GM19240 (cell line): ENCODE data around the gene NLRP5.
"Not testable (repeated sequence)": the region's sequence is repeated elsewhere in the genome, so short reads cannot be mapped to it uniquely, and the experiment has no call there.

ENCODE experiments used
- DNase-seq: peaks from one replicate; pipeline ENCODE4 v3.0.0; 2011; ENCODE audit warnings: low spot score; ENCODE audit not compliant: insufficient read length

Gene NLRP5

GRCh38 chr19:56098237-56098636 is 111.7 kb downstream of the NLRP5 start:
- not testable (repeated sequence) for DNase-seq

DNA sequence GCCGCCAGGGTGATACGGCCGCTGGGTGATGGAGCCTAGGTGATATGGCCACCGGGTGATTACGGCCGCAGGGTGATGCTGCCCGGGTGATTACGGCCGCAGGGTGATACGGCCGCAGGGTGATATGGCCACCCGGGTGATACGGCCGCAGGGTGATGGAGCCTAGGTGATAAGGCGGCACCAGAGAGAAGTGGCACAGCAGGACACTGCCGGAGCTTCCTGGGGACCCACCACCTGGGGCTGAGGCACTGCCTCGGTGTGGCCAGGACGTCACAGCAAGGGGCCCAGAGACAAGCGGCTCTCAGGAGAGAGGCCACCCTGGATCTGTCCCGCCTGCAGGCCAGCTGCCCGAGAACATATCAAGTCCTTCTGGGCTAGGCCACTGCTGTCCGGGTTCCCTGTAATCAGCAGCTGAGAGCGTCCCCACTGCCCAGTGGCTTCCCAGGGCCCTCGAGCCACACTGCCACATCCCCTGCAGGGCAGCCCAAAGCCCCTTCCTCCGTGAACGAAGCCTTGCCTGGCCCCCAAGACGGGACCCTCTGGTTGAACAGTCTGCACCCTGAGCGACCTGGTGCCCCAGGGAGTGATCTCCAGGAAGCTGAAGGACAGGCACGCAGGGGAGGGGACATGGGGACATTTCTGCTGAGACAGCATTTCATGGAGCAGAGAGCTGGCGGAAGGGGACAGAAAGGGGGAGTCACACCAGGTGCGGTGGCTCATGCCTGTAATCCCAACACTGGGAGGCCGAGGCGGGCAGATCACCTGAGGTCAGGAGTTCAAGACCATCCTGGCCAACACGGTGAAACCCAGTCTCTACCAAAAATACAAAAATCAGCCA is 112.4 kb downstream of the NLRP5 start:
- DNase-seq: no peak

GRCh38 chr19:56099638-56100539 is 113.3 kb downstream of the NLRP5 start:
- DNase-seq: no peak

DNA sequence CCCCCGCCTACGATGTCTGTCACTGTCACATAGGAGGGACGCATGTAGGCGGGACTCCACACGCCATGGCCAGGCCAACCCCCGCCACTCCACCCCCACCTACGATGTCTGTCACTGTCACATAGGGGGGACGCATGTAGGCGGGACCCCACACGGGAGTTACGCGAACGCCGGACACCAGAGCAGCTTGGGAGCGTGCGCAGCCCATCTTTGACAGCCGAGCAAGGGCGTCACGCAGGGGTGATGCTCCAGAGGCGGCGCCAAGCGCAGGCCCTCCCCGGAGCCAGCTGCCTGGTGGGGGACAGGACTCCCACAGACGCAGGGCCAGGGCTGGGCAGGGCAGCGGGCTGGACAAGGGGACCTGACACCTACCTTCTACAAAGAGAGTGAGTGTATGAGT is 114.5 kb downstream of the NLRP5 start:
- no peak for DNase-seq

GRCh38 chr19:56101746-56102535 is 115.4 kb downstream of the NLRP5 start:
- DNase-seq: no peak

DNA sequence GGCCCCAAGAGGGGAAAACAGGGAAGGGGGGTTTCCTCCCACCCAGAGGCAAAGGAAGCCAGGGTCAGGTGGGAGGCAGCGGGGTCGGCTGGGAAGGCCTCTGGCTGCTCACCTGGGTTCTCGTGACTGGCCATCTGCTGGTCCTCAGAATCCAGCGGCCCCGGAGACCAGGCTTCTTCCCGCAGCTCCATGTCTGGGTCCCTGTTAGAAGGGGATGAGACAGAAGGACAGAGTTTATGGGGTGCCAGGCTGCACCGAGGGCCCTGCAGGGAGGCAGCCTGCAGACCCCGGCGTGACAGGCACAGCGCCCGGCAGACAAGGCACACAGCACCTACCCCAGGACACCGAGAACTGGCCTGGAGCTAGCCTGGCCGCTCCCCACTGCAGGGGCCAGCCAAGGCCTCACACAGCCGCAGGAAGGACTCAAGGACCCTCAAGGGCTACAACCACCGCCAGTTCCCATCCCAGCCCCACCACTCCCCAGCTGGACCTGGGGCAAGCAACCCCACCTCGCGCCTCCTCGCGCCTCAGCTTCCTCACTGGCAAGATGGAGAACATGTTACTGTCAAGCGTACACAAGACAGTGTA is 116.5 kb downstream of the NLRP5 start:
- DNase-seq: no peak

- DNase-seq: no peak
These were observed 117.8 kb downstream of the NLRP5 start for GRCh38 chr19:56104423-56104822.

GRCh38 chr19:56105090-56105701 is 118.6 kb downstream of the NLRP5 start:
- no peak for DNase-seq

DNA sequence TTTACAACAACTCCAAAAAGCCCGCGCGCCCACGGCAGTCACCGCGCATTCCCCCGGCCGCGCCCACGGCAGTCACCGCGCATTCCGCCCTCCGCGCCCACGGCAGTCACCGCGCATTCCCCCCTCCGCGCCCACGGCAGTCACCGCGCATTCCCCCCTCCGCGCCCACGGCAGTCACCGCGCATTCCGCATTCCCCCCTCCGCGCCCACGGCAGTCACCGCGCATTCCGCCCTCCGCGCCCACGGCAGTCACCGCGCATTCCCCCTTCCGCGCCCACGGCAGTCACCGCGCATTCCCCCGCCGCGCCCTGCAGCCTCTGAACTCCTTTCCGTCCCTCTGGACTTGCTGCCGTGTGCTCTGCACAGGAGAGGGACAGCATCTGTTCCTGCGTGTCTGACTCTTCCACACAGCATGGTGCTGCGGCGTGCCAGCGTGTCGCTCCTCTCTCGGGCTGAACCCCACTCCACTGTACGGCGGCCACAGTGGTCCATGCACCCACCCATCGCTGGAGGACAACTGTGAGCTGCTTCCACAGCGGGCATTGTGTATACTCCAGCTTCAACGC is 119.3 kb downstream of the NLRP5 start:
- not testable (repeated sequence) for DNase-seq

DNA sequence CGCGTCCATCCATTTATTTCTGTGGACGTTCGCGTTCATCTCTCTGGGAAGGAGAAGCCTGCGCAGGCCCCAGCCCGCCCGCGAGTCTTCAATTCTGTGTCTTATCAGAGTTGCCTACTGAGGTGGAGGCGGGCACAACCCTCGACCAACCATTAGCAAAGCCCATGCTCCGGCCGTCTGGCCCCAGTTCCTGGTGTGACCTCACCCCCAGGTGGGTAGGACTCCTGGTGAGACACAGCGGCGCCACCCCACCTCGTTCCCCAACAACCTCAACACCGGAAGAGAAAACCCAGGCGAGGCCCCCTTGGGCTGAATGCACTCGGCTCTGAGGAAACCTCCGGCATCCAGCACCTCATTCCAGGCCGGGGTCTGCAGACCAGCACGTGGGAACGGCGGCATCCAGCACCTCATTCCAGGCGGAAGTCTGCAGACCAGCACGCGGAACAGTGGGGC is 119.8 kb downstream of the NLRP5 start:
- DNase-seq: no peak

DNA sequence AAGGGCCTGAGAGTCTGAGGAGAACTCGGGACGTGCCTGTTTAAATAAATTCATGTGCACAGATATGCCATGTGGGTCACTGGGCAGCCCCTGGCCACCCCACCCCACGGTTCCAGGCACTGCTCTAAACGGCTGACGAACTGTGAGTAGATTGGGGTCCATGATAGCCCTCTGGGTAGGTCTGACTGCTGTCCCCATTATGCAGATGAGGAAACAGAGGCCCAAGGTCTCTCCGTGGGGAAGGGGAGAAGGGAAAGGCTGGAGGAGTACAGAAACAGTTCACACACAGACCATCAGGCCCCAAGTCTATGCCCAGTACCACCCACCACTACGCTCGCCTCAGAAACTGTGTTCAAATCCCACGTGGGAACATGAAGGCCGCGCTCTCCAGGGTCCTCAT is 120.4 kb downstream of the NLRP5 start:
- no peak for DNase-seq

GRCh38 chr19:56107626-56108351 is 121.2 kb downstream of the NLRP5 start:
- DNase-seq: no peak

DNA sequence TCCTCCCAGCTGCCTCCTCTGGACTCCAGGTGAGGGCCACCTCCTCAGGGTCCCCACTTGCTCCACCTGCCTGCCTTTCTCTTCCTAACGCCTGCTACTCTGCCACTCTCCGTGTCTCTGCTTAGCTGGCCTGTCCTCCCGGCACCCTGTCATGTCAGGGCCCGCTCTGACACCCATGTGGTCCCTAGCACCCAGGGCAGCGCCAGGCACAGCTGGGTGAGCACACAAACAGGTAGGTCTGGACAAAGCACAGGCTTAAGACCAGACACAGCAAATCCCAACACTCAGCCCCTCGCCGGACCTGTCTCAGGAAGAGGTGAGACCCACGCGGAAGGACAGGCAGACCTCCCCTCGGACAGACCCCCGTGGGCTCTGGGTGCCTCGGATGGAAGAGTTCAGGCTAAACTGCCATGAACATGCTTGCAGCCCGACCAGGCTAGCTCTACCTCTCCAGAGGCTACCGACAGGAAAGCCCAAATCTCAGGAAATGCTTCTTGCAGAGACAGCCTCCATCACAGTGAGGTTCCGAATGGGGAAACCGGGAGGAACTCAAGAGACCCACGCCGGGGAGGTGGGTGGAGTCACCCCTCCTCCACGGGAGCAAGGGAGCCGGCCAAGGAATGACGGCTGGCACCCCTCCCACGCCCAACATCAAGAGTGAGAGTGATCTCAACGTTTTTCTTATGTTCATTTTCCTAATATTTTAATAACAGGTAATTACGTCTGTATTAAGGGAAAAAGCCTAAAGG is 122.0 kb downstream of the NLRP5 start:
- no peak for DNase-seq

GRCh38 chr19:56109226-56109625 is 122.7 kb downstream of the NLRP5 start:
- DNase-seq: no peak

- no peak for DNase-seq
These were observed 124.2 kb downstream of the NLRP5 start for GRCh38 chr19:56110515-56111448.
